HG03354 (cell line): ENCODE data around the gene ANK3.

Experiments used
- ATAC-seq: cut with Tn5 transposase; IDR thresholded peaks from one replicate; pipeline ENCODE4 v1.9.1; 2021; ENCODE audit warnings: mild to moderate bottlenecking; ENCODE audit not compliant: unreplicated experiment, poor library complexity, severe bottlenecking

The ANK3 gene

DNA sequence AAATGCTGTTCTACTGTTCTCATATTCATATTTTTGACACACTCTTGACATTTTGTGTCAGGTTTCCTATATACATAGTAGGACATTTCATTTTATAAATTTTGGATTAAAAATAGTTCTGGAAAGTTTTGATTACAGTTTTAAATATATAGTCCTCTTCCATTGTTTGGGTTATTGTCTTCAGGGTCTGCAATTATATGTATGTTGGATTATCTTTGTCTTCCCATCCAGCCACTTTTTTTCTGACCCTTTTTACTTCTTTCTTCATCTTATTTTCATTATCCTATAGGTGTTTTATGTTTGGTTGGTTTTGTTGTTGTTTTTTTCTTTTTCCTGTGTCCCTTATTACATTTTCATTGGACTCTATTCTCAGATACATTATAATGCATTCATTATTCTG, 412.2 kb downstream of the ANK3 start:
- no peak for ATAC-seq

DNA sequence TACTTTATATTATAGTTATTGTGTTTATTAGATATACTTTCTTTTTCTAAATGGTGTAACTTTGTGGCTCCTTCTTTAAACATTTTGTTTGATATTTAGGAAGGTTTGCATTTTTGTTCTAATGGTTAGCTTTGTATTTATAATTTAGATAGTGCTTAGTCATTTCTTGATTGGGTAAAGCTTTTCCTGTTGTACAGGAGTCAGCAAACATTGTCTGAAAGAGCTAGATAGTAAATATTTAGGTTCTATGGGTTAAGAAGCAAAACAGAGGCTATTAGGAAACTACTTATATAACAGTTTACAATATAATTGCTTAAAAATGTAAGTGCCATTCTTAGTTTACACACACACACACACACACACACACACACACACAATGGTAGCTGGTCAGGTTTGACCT, 412.8 kb downstream of the ANK3 start:
- no peak for ATAC-seq
